Right ventricle myocardium inferior (tissue), 1 donor: Measurements from ENCODE around the gene MARCHF7. TPM values are rescaled to one million over a fixed set of nuclear protein-coding genes. Genes with fewer than 3 reads are reported as not detected.
A peak's percentile ranks its signal among the peaks of the same experiment; 100 is the strongest.
"Not testable (repeated sequence)": the region's sequence is repeated elsewhere in the genome, so short reads cannot be mapped to it uniquely, and the experiment has no call there.

ENCODE experiments used
- ATAC-seq: fragments of 200-7000 bp; cut with Tn5 transposase; one replicate; pipeline ENCODE4 v1.9.1; 2020; ENCODE audit warnings: mild to moderate bottlenecking, moderate library complexity
- DNase-seq: peaks from one replicate; pipeline ENCODE4 v3.0.0; 2021; ENCODE audit errors: missing footprints
- intact Hi-C: fragments of 100-400 bp; cut with DNase I; formaldehyde crosslinking; loops from one replicate; pipeline ENCODE4 v1.11.0; 2022
- total RNA-seq: library from RNA; stranded (reverse); fragmentation: NEBNext Ultra II Directional; extraction: Animal tissue kit (Norgen Biotek cat#: 25700); gene quantifications from one replicate; pipeline ENCODE4 v1.2.1, GENCODE V29; 2021
- donor health status: DM: no; HTN: yes; CAD: no; lungs with severe emphysema.

MARCHF7 gene
- total RNA-seq, 1 donor from 2014 or later: 79.3 TPM

GRCh38 chr2:159714247-159714930 lies 2.1 kb downstream of the MARCHF7 start:
- no peak for ATAC-seq

GRCh38 chr2:159715451-159715850 lies 3.1 kb downstream of the MARCHF7 start:
- no peak for ATAC-seq
- intact Hi-C loops: loop anchor here (10.0 kb wide), 1 partner anchor 229 kb away; no protein-coding TSS in a partner anchor
- no peak for DNase-seq

More at GRCh38 chr2:159714247-159714930, 2.1 kb downstream of the MARCHF7 start:
- intact Hi-C loops: loop anchor here (5.0 to 10.0 kb wide), 2 partner anchors 43 to 230 kb away; no protein-coding TSS in a partner anchor
- no peak for DNase-seq

- intact Hi-C loops: loop anchor here (10.0 kb wide), 1 partner anchor 228 kb away; no protein-coding TSS in a partner anchor
- ATAC-seq: not testable (repeated sequence)
These were observed 4.1 kb downstream of the MARCHF7 start for GRCh38 chr2:159716409-159716808.

GRCh38 chr2:159716857-159717256 lies 4.6 kb downstream of the MARCHF7 start:
- intact Hi-C loops: loop anchor here (10.0 kb wide), 1 partner anchor 228 kb away; no protein-coding TSS in a partner anchor
- no peak for DNase-seq
- no peak for ATAC-seq

More at GRCh38 chr2:159716409-159716808, 4.1 kb downstream of the MARCHF7 start:
- not testable (repeated sequence) for DNase-seq

- ATAC-seq: no peak
- DNase-seq: no peak
- intact Hi-C loops: no loop called here
These were observed 8.4 kb downstream of the MARCHF7 start for GRCh38 chr2:159720676-159721075.

- ATAC-seq (no peak), DNase-seq (no peak)
- intact Hi-C loops: no loop called here
These were observed 10.3 kb downstream of the MARCHF7 start for GRCh38 chr2:159722580-159722979.

GRCh38 chr2:159724795-159725572 lies 12.7 kb downstream of the MARCHF7 start:
- intact Hi-C loops, ATAC-seq, DNase-seq: not testable (repeated sequence)

GRCh38 chr2:159725713-159726112 lies 13.4 kb downstream of the MARCHF7 start:
- ATAC-seq (peak; percentile 29), DNase-seq (no peak)
- intact Hi-C loops: no loop called here

GRCh38 chr2:159728629-159729028 lies 16.3 kb downstream of the MARCHF7 start:
- intact Hi-C loops: no loop called here
- no peak for ATAC-seq
- no peak for DNase-seq

GRCh38 chr2:159735648-159736047 lies 23.3 kb downstream of the MARCHF7 start:
- ATAC-seq: no peak
- no peak for DNase-seq
- intact Hi-C loops: no loop called here

GRCh38 chr2:159736048-159736447 lies 23.7 kb downstream of the MARCHF7 start:
- DNase-seq: no peak
- ATAC-seq: no peak
- intact Hi-C loops: no loop called here

GRCh38 chr2:159737292-159737916 lies 25.1 kb downstream of the MARCHF7 start:
- ATAC-seq: no peak
- intact Hi-C loops: no loop called here

GRCh38 chr2:159737917-159738296 lies 25.6 kb downstream of the MARCHF7 start:
- peak; percentile 65 for DNase-seq
- ATAC-seq: peak; percentile 64
- intact Hi-C loops: no loop called here

More at GRCh38 chr2:159737292-159737916, 25.1 kb downstream of the MARCHF7 start:
- no peak for DNase-seq

GRCh38 chr2:159738509-159739390 lies 26.4 kb downstream of the MARCHF7 start:
- ATAC-seq (peak; percentile 37), DNase-seq (no peak)
- intact Hi-C loops: no loop called here

GRCh38 chr2:159742846-159743245 lies 30.5 kb downstream of the MARCHF7 start:
- ATAC-seq (no peak), DNase-seq (no peak)
- intact Hi-C loops: no loop called here

- DNase-seq: no peak
- intact Hi-C loops: no loop called here
- ATAC-seq: peak; percentile 94
These were observed 32.1 kb downstream of the MARCHF7 start for GRCh38 chr2:159744363-159744762.

- peak; percentile 64 for DNase-seq
- ATAC-seq, intact Hi-C loops: not testable (repeated sequence)
These were observed 32.9 kb downstream of the MARCHF7 start for GRCh38 chr2:159745237-159745636.

GRCh38 chr2:159748089-159748488 lies 35.8 kb downstream of the MARCHF7 start:
- DNase-seq (no peak), ATAC-seq (no peak)
- intact Hi-C loops: no loop called here
